GM21423 (cell line): ENCODE measurements around the gene MAP2.
A peak's percentile ranks its signal among the peaks of the same experiment; 100 is the strongest.

Source experiments
- ATAC-seq: cut with Tn5 transposase; IDR thresholded peaks from one replicate; pipeline ENCODE4 v1.9.1; 2021; ENCODE audit warnings: mild to moderate bottlenecking, moderate library complexity; ENCODE audit not compliant: unreplicated experiment

Gene MAP2

GRCh38 chr2:209523867-209524266, 100.0 kb downstream of the MAP2 start:
- peak; percentile 38 for ATAC-seq

- ATAC-seq: no peak
Observed at GRCh38 chr2:209525331-209525730, 101.5 kb downstream of the MAP2 start.

GRCh38 chr2:209525834-209526281, 102.0 kb downstream of the MAP2 start:
- peak; percentile 42 for ATAC-seq

GRCh38 chr2:209526561-209526960, 102.7 kb downstream of the MAP2 start:
- peak; percentile 59 for ATAC-seq

- ATAC-seq: no peak
Observed at GRCh38 chr2:209529579-209529978, 105.7 kb downstream of the MAP2 start.

- no peak for ATAC-seq
Observed at GRCh38 chr2:209532321-209532720, 108.5 kb downstream of the MAP2 start.

GRCh38 chr2:209533391-209533790, 109.5 kb downstream of the MAP2 start:
- no peak for ATAC-seq

GRCh38 chr2:209534228-209534627, 110.4 kb downstream of the MAP2 start:
- ATAC-seq: peak; percentile 69

GRCh38 chr2:209536363-209536762, 112.5 kb downstream of the MAP2 start:
- ATAC-seq: no peak

GRCh38 chr2:209547726-209548125, 123.9 kb downstream of the MAP2 start:
- no peak for ATAC-seq

GRCh38 chr2:209549589-209549988, 125.7 kb downstream of the MAP2 start:
- ATAC-seq: no peak

GRCh38 chr2:209553913-209554312, 130.1 kb downstream of the MAP2 start:
- no peak for ATAC-seq

- peak; percentile 74 for ATAC-seq
Observed at GRCh38 chr2:209556354-209556961, 132.6 kb downstream of the MAP2 start.

GRCh38 chr2:209560911-209561310, 137.1 kb downstream of the MAP2 start:
- ATAC-seq: no peak

- ATAC-seq: no peak
Observed at GRCh38 chr2:209563453-209563852, 139.6 kb downstream of the MAP2 start.

GRCh38 chr2:209564816-209565215, 141.0 kb downstream of the MAP2 start:
- ATAC-seq: no peak

GRCh38 chr2:209565896-209566582, 142.2 kb downstream of the MAP2 start:
- ATAC-seq: no peak

- ATAC-seq: no peak
Observed at GRCh38 chr2:209570194-209570593, 146.3 kb downstream of the MAP2 start.

- ATAC-seq: no peak
Observed at GRCh38 chr2:209574515-209574914, 150.7 kb downstream of the MAP2 start.

GRCh38 chr2:209577376-209578357, 153.8 kb downstream of the MAP2 start:
- no peak for ATAC-seq

- ATAC-seq: no peak
Observed at GRCh38 chr2:209578394-209579001, 154.7 kb downstream of the MAP2 start.
